K562 (cell line): ENCODE results near the gene TARBP1. TPM values are rescaled to one million over a fixed set of nuclear protein-coding genes. Genes with fewer than 3 reads are reported as not detected.

Experiments used
- CBFB ChIP-seq: sonication (generic); formaldehyde crosslinking; IDR thresholded peaks from 2 replicates; pipeline ENCODE4 v1.4.0; 2020; ENCODE audit warnings: mild to moderate bottlenecking, missing genetic modification reagents
- CREM ChIP-seq: IDR thresholded peaks from 2 replicates; pipeline ENCODE4 v1.6.1; 2014; ENCODE audit warnings: antibody characterized with exemption, low read depth
- DPF2 ChIP-seq: fragments of 450-650 bp; IDR thresholded peaks from 2 replicates; pipeline ENCODE4 v1.6.1; 2016
- EP300 ChIP-seq: IDR thresholded peaks from 2 replicates; pipeline ENCODE4 v1.6.1; 2012; ENCODE audit warnings: low read length, improper control_type of control experiment
- MCM5 ChIP-seq: fragments of 450-650 bp; IDR thresholded peaks from 2 replicates; pipeline ENCODE4 v1.6.1; 2016; ENCODE audit warnings: low read depth
- NRF1 ChIP-seq, 2 experiments: fragments of 450-650 bp; IDR thresholded peaks in 1 of 2; conservative IDR thresholded peaks in 1 of 2; 2 replicates each; pipeline ENCODE4 v1.6.1; 2014; ENCODE audit warnings: mild to moderate bottlenecking in 2 of 2
- PHF20 ChIP-seq: fragments of 450-650 bp; IDR thresholded peaks from 2 replicates; pipeline ENCODE4 v1.6.1; 2018; ENCODE audit not compliant: partially characterized antibody
- POLR2H ChIP-seq: IDR thresholded peaks from 2 replicates; pipeline ENCODE4 v1.6.1; 2016; ENCODE audit warnings: missing genetic modification characterization, low read depth, mild to moderate bottlenecking, control low read depth, missing compliant biosample characterization, moderate library complexity
- SIN3B ChIP-seq: fragments of 450-650 bp; IDR thresholded peaks from 2 replicates; pipeline ENCODE4 v1.6.1; 2017; ENCODE audit warnings: low read depth, mild to moderate bottlenecking, moderate library complexity
- SMARCE1 ChIP-seq: fragments of 450-650 bp; IDR thresholded peaks from 2 replicates; pipeline ENCODE4 v1.7.1; 2016; ENCODE audit warnings: mild to moderate bottlenecking
- THAP12 ChIP-seq: fragments of 250-450 bp; sonication (Bioruptor Pico); IDR thresholded peaks from 2 replicates; pipeline ENCODE4 v1.9.0; 2021; ENCODE audit warnings: mild to moderate bottlenecking, inconsistent platforms
- TRIM24 ChIP-seq, 2 experiments: fragments of 450-650 bp; IDR thresholded peaks; 2 replicates each; pipeline ENCODE4 v1.6.1; 2016
- YBX1 ChIP-seq: fragments of 450-650 bp; IDR thresholded peaks from 2 replicates; pipeline ENCODE4 v1.7.1; 2016; ENCODE audit warnings: mild to moderate bottlenecking
- ZBTB40 ChIP-seq, 2 experiments: fragments of 450-650 bp in 1 of 2; sonication (generic) in 1 of 2; formaldehyde crosslinking in 1 of 2; IDR thresholded peaks; 2 replicates each; pipeline versions ENCODE4 v1.7.1 to v1.9.0; 2016 to 2022; ENCODE audit warnings: inconsistent platforms in 1 of 2, mild to moderate bottlenecking in 1 of 2, missing genetic modification reagents in 1 of 2
- ZNF311 ChIP-seq: fragments of 250-450 bp; sonication (Bioruptor Pico); IDR thresholded peaks from 2 replicates; pipeline ENCODE4 v1.4.0; 2020; ENCODE audit warnings: mild to moderate bottlenecking, moderate library complexity
- ZNF354B ChIP-seq: fragments of 250-450 bp; sonication (Bioruptor Pico); IDR thresholded peaks from 2 replicates; pipeline ENCODE4 v1.4.0; 2020
- ZNF41 ChIP-seq: fragments of 250-450 bp; sonication (Bioruptor Pico); conservative IDR thresholded peaks from 2 replicates; pipeline ENCODE4 v1.4.0; 2020; ENCODE audit warnings: mild to moderate bottlenecking
- ZNF444 ChIP-seq: fragments of 250-450 bp; sonication (Bioruptor Pico); IDR thresholded peaks from 2 replicates; pipeline ENCODE4 v1.4.0; 2020; ENCODE audit warnings: mild to moderate bottlenecking, moderate library complexity
- ZNF76 ChIP-seq: fragments of 250-450 bp; sonication (Bioruptor Pico); IDR thresholded peaks from 2 replicates; pipeline ENCODE4 v1.4.0; 2020; ENCODE audit warnings: mild to moderate bottlenecking, moderate library complexity, borderline replicate concordance
- polyA plus RNA-seq, 8 experiments: library from polyadenylated mRNA; depleted of rRNA in 4 of 8; stranded (reverse) in 5 of 8; unstranded in 3 of 8; fragments of >200 nt; fragmentation: Nextera tagmentation in 2 of 8; fragmentation: Illumina TruSeq in 1 of 8; extraction: Ambion mirVana in 2 of 8; extraction: Trizol in 1 of 8; gene quantifications; 2 replicates each; pipeline versions ENCODE4 v1.2.1 to v1.2.3, GENCODE V29; 2011 to 2014; ENCODE audit warnings: inconsistent platforms in 1 of 8, missing spikeins in 1 of 8
- total RNA-seq, 7 experiments: library from RNA; depleted of rRNA in 6 of 7; stranded (reverse); fragments of >200 nt in 6 of 7; fragmentation: Illumina TruSeq in 2 of 7; extraction: Trizol in 2 of 7; gene quantifications; 2 replicates each; pipeline versions ENCODE4 v1.2.1 to v1.2.3, GENCODE V29; 2011 to 2021; ENCODE audit warnings: low replicate concordance in 1 of 7
- TF ChIP-seq, protein P1 (sequence below): sonication (generic); formaldehyde crosslinking; IDR thresholded peaks from 2 replicates; pipeline ENCODE4 v1.8.0; 2022; ENCODE audit warnings: missing genetic modification reagents, mild to moderate bottlenecking, moderate library complexity, borderline replicate concordance

Gene TARBP1
- total and polyA plus RNA-seq, 9 of the 15 experiments (the other 6 are each of a cell fraction or from before 2014, with no cell fraction given) = 8.8 to 48.0 (median 22.9) TPM

DNA sequence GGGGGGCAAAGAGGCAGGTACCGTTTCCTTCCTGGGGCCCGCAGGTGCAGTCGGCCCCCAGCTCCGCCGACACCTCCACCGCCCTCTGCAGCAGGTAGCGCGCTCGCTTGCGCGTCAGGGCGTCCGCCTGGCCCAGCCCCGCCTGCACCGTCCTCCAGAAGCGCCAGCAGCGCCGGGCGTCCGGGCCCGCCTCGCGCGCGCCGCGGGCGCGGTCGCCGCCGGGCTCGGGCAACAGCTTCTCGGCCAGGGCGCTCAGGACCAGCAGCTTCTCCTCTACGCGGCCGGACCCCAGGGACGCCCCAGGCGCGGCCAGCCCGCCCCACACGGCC is 863 bp downstream of the TARBP1 start (continued):
- TF ChIP-seq ZNF41 (CRISPR knock-in tag) = no peak
- no peak for TF ChIP-seq TRIM24 (IDR thresholded peaks at IDR 0.05)
- TF ChIP-seq ZNF311 (CRISPR knock-in tag) = no peak
- no peak for TF ChIP-seq ZNF354B (CRISPR knock-in tag)
- TF ChIP-seq, protein P1, sequence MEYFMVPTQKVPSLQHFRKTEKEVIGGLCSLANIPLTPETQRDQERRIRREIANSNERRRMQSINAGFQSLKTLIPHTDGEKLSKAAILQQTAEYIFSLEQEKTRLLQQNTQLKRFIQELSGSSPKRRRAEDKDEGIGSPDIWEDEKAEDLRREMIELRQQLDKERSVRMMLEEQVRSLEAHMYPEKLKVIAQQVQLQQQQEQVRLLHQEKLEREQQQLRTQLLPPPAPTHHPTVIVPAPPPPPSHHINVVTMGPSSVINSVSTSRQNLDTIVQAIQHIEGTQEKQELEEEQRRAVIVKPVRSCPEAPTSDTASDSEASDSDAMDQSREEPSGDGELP (CRISPR knock-in tag) = 0 out of 2 replicates have a peak, but pooled peaks have one; percentile 14
- TF ChIP-seq MCM5 = no peak
- no peak for TF ChIP-seq CBFB
- TF ChIP-seq DPF2 = no peak
- peak; percentile 85 for TF ChIP-seq CREM
- no peak for TF ChIP-seq ZBTB40 (IDR thresholded peaks at IDR 0.05)
- TF ChIP-seq ZBTB40 (CRISPR knock-in tag; IDR thresholded peaks at IDR 0.05) = no peak
- no peak for TF ChIP-seq ZNF76
- no peak for TF ChIP-seq ZNF444 (CRISPR knock-in tag)
- TF ChIP-seq SMARCE1 = no peak
- TF ChIP-seq PHF20 = peak; percentile 52
- no peak for TF ChIP-seq YBX1
- TF ChIP-seq EP300 = no peak
- peak; percentile 60; the same call in 1 of the 2 replicates for TF ChIP-seq SIN3B
- no peak for TF ChIP-seq POLR2H (tag)
- peak; percentile 81; the same call in 1 of the 2 replicates for TF ChIP-seq THAP12
- peak; percentile 50 to 51; a peak in 2 of 4 replicates for TF ChIP-seq NRF1 (conservative IDR thresholded peaks at IDR 0.05 in 1 of 2, IDR thresholded peaks at IDR 0.05 in 1 of 2)
